GM18505 (cell line): ENCODE data around the gene ANO6.

Experiments
- ATAC-seq: cut with Tn5 transposase; IDR thresholded peaks from one replicate; pipeline ENCODE4 v1.9.1; 2021; ENCODE audit not compliant: unreplicated experiment
- POLR2A ChIP-seq: IDR thresholded peaks from 4 replicates; pipeline ENCODE4 v1.6.1; 2011; ENCODE audit warnings: borderline replicate concordance; ENCODE audit not compliant: insufficient read depth, insufficient read length; ENCODE audit errors: extremely low read depth

The ANO6 gene

GRCh38 chr12:45289245-45290215 lies 73.6 kb downstream of the ANO6 start:
- no peak for TF ChIP-seq POLR2A
- ATAC-seq, result no peak

GRCh38 chr12:45290216-45290605 lies 74.3 kb downstream of the ANO6 start:
- no peak for TF ChIP-seq POLR2A
- no peak for ATAC-seq

GRCh38 chr12:45291518-45291917 lies 75.6 kb downstream of the ANO6 start:
- no peak for TF ChIP-seq POLR2A
- ATAC-seq, result no peak

- ATAC-seq, result no peak
- no peak for TF ChIP-seq POLR2A
These were observed 76.7 kb downstream of the ANO6 start for GRCh38 chr12:45292486-45293195.

- TF ChIP-seq POLR2A, result no peak
- ATAC-seq, result no peak
These were observed 79.0 kb downstream of the ANO6 start for GRCh38 chr12:45294906-45295305.

- ATAC-seq, result no peak
- no peak for TF ChIP-seq POLR2A
These were observed 80.2 kb downstream of the ANO6 start for GRCh38 chr12:45296046-45296586.

GRCh38 chr12:45298047-45298446 lies 82.2 kb downstream of the ANO6 start:
- ATAC-seq, result no peak
- TF ChIP-seq POLR2A, result no peak

- TF ChIP-seq POLR2A, result no peak
- no peak for ATAC-seq
These were observed 83.1 kb downstream of the ANO6 start for GRCh38 chr12:45298721-45299692.

- no peak for ATAC-seq
- TF ChIP-seq POLR2A, result no peak
These were observed 86.9 kb downstream of the ANO6 start for GRCh38 chr12:45302621-45303369.

GRCh38 chr12:45303945-45304344 lies 88.0 kb downstream of the ANO6 start:
- no peak for ATAC-seq
- no peak for TF ChIP-seq POLR2A

- ATAC-seq, result no peak
- no peak for TF ChIP-seq POLR2A
These were observed 88.8 kb downstream of the ANO6 start for GRCh38 chr12:45304514-45305178.

- no peak for ATAC-seq
- TF ChIP-seq POLR2A, result no peak
These were observed 90.0 kb downstream of the ANO6 start for GRCh38 chr12:45305907-45306306.
